HG03135 (cell line): Measurements from ENCODE around the gene TNIK.
"Not testable (repeated sequence)": the region's sequence is repeated elsewhere in the genome, so short reads cannot be mapped to it uniquely, and the experiment has no call there.

Source experiments
- ATAC-seq: cut with Tn5 transposase; IDR thresholded peaks from one replicate; pipeline ENCODE4 v1.9.1; 2021; ENCODE audit warnings: mild to moderate bottlenecking, moderate library complexity; ENCODE audit not compliant: unreplicated experiment

The TNIK gene

GRCh38 chr3:171290680-171291079 lies 169.5 kb downstream of the TNIK start:
- no peak for ATAC-seq

DNA sequence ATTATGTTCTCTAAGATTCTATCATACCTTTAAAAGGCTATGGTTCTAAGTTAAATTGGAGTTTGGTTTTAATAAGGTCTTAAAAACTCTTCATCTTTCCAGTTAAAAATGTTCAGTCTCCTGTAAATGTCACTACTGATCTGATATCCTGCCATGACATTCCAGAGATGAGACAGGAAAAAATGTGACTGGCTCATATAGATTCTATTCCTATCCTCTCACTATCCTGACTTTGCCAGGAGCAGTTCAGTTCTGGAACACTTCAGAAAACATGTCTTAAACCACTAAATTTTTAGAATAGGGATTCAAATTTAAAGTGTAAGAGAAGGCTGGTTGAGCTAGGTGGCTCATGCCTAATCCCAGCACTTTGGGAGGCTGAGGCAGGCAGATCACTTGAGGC lies 170.9 kb downstream of the TNIK start:
- no peak for ATAC-seq

DNA sequence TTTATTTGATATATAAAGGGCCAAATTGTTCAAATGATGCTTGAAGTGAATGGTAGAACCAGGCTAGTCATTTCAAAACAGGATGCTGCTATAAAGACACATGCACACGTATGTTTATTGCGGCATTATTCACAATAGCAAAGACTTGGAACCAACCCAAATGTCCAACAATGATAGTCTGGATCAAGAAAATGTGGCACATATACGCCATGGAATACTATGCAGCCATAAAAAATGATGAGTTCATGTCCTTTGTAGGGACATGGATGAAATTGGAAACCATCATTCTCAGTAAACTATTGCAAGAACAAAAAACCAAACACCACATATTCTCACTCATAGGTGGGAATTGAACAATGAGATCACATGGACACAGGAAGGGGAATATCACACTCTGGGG lies 172.4 kb downstream of the TNIK start:
- ATAC-seq = not testable (repeated sequence)

DNA sequence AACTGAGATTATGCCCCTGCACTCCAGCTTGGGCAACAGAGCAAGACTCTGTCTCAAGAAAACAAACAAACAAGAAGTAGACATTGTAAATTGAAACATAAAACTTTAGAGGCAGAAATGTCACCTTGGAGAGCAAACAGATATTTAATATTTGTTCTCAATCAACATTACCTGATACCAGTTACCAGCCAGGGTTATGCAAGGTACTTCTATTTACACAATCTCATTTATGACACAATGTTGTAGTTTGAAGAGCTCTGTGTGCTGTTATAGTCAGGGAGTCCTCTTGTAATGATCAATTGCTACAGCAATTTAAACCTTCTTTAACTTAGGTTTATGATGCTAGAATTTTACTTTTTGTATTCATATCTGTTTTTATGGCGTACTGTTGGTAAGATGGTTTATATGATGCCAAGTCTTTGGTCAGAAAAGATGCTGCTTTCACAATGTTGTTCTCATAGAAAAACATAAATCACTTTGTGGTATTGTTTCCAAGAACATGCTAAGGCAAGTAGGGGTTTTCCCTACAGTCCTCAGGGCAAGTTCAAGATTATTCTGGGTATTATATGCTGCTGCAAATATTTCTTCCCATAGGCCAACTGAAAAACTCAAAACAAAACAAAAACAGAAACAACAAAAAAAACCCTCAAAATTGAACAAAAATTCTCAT lies 173.5 kb downstream of the TNIK start:
- peak; percentile 47 for ATAC-seq

- no peak for ATAC-seq
These were observed 174.9 kb downstream of the TNIK start for GRCh38 chr3:171285287-171285686.

DNA sequence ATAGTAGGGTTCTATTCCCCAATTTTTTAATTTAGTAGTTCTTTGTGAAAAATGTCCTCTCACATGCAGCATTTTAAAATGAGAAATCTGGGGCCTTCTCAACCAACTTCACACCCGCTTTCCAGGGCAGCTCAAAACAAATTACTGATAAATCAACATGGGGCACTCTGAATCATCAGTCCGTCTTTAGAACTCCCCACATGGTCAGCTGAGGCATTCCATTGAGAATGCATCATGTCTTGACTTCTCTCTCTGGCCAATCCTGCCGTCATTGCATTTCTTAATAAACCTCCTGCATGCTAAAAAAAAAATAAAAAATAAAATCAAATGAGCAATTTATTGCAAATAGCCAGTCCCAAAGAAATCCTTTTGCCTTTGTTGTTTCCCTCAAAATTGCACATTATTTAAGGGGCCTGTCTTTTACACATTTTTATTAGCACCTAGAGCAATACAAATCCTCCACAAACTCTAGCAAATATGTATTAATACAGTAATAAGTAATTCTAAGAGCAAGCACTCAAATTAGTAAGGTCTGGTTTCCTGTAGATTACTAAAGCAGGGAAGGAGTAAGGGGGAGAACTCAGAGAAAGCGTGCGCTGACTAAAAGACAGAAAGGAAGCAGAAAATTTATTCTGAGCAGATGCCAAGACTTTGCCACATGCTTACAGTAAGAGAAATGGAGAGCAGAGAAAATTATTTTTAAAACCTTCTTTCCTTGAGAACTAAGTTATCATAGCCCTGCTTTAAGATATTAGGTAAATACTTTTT lies 175.7 kb downstream of the TNIK start:
- ATAC-seq = peak; percentile 39

DNA sequence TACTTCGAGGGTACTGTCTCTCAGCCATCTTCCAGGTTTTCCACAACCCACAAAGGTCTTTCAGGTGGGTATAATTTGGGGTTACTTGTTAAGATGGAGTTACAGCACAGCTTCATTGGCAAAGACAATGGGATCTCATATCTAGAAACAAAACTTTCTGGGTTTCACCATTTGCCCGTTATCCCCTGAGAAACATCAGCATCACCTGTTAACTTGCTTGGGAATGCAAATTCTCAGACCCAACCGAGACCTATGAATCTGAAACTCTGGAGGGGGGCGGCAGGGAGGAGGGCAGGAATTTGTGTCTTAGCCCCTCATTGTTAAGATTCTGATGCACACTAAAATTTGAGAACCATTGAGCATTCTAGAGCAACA lies 176.4 kb downstream of the TNIK start:
- no peak for ATAC-seq

- ATAC-seq = no peak
These were observed 176.9 kb downstream of the TNIK start for GRCh38 chr3:171283183-171283847.

GRCh38 chr3:171282041-171282440 lies 178.2 kb downstream of the TNIK start:
- no peak for ATAC-seq

GRCh38 chr3:171281256-171281992 lies 178.8 kb downstream of the TNIK start:
- no peak for ATAC-seq

- ATAC-seq = no peak
These were observed 180.2 kb downstream of the TNIK start for GRCh38 chr3:171279972-171280371.

- ATAC-seq = no peak
These were observed 182.0 kb downstream of the TNIK start for GRCh38 chr3:171278299-171278590.

DNA sequence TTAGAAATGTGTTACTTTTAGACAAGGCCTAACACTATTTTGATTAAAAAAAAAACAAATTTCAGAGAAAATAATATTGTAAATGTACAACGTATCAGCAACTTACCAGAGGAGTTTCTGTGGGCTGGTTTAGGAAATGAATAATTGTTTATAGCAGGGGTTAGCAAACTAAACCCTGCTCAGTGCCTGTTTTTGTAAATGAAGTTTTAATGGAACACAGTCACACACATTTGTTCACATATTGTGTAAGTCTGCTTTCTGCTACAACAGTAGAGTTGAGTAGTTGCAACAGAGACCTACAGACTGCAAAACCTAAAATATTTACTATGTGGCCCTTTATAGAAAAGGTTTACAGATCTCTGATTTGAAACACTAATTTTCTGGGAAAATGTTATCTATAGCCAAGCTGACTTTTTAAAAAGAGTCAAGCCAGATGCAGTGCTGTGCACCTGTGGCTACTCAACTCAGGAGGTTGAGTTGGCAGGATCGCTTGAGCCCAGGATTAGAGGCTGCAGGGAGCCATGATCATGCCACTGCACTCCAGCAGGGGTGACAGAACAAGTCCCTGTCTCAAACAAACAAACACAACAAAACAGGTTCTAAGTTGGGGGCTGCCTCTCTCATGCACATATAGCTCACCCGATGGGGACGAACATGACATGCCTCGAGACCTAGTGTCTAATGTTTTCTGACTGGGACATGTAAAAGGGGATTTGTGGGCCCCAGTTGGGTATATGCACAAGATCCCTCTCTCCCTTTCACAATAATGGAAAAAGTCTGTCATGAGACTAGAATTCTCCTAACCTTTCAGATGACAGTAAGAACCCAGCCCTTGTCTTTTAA lies 182.5 kb downstream of the TNIK start:
- ATAC-seq = no peak

- ATAC-seq = no peak
These were observed 183.3 kb downstream of the TNIK start for GRCh38 chr3:171276923-171277322.

DNA sequence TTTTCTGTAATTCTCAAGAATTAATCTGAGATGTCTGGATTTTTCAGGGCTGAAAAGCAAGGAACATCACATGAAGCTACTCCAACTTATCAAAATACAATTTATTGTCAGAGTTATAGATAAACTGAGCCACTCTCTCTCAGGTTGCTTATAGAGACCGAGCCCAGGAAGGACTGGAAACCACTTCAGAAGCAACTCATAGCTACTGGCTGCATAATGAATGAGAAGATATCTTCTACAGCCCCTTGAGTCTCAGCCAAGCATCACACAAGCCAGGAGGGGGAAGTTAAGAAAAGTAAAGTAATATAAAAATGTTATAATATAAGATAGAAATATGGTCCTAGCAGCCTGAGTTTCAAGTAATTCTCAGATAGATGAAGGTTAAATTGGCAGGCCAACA lies 186.0 kb downstream of the TNIK start:
- no peak for ATAC-seq

- ATAC-seq = no peak
These were observed 189.7 kb downstream of the TNIK start for GRCh38 chr3:171270541-171270940.

GRCh38 chr3:171269542-171269941 lies 190.7 kb downstream of the TNIK start:
- ATAC-seq = no peak

DNA sequence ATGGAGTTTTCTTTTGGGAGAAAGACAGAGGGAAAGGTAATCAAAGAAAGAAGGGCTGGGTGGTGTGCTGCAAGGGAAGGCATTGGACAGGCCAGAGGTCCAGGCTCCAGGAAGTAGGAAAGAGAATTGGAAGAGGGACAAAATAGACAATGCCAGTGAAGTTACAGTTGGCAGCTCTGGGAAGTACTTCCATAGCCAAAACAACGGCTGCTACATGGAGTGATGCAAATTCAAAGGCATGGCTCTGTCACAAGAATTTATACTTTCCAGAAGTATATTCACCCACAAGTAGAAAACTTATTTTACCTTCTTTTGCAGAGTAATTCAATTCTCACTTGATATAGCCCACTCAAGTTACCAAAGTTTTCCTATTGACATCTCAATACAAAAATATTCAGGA lies 191.5 kb downstream of the TNIK start:
- ATAC-seq = no peak

GRCh38 chr3:171267104-171267503 lies 193.1 kb downstream of the TNIK start:
- ATAC-seq = no peak

- ATAC-seq = no peak
These were observed 193.5 kb downstream of the TNIK start for GRCh38 chr3:171266740-171267073.
